Spleen (tissue), 7 donors: ENCODE data around the gene TRIM66.

Experiments
- CTCF ChIP-seq, 11 experiments: fragments of 200-600 bp in 7 of 11; fragments of 450-650 bp in 4 of 11; sonication (generic) in 4 of 11; IDR thresholded peaks in 8 of 11; conservative IDR thresholded peaks in 3 of 11; 1 replicate in 7 of 11; 2 replicates in 4 of 11; pipeline versions ENCODE4 v1.4.0 to v1.8.0; 2016 to 2021; ENCODE audit warnings: antibody characterized with exemption in 11 of 11, inconsistent platforms in 4 of 11, mild to moderate bottlenecking in 1 of 11
- POLR2A ChIP-seq, 3 donors: fragments of 450-650 bp; IDR thresholded peaks; one replicate each; pipeline ENCODE4 v1.5.1; 2017; ENCODE audit warnings: antibody characterized with exemption in 3 of 3, mild to moderate bottlenecking in 1 of 3
- POLR2AphosphoS5 ChIP-seq, 3 donors: sonication (generic); formaldehyde crosslinking; IDR thresholded peaks; one replicate each; pipeline ENCODE4 v1.5.1; 2017; ENCODE audit warnings: antibody characterized with exemption in 3 of 3
- donor health status: DM: no; HTN: no; CAD: no; lungs with moderate emphysema.
- donor health status: DM: no; HTN: no; CAD: no.
- donor health status: DM: no; HTN: no; CAD: no.

GRCh38 chr11:8717544-8717875, 35.0 kb upstream of the TRIM66 start:
- TF ChIP-seq CTCF (IDR thresholded peaks at IDR 0.05 in 8 of 11, conservative IDR thresholded peaks at IDR 0.05 in 3 of 11) (no peak), POLR2AphosphoS5 (IDR thresholded peaks at IDR 0.05) (no peak), POLR2A (IDR thresholded peaks at IDR 0.05) (no peak)
